Renal pelvis (tissue), 4 donors: ENCODE measurements around the gene SPOCK2. TPM values are rescaled to one million over a fixed set of nuclear protein-coding genes. Genes with fewer than 3 reads are reported as not detected.

Experiments used
- DNase-seq: peaks from one replicate; pipeline ENCODE4 v3.0.0-alpha.2; 2013
- polyA plus RNA-seq, 3 donors: library from polyadenylated mRNA; unstranded; fragments of 120-200 nt; gene quantifications; one replicate each; pipeline ENCODE4 v1.2.1, GENCODE V29; 2013; ENCODE audit not compliant: insufficient read length in 3 of 3

The SPOCK2 gene
- polyA plus RNA-seq, 3 donors, result 156 to 163 (median 159) TPM

GRCh38 chr10:72074574-72075375 is 13.6 kb downstream of the SPOCK2 start:
- DNase-seq, result no peak

- DNase-seq, result no peak
These were observed 14.4 kb downstream of the SPOCK2 start for GRCh38 chr10:72073708-72074573.

GRCh38 chr10:72072639-72073038 is 15.7 kb downstream of the SPOCK2 start:
- DNase-seq, result no peak

GRCh38 chr10:72072046-72072445 is 16.3 kb downstream of the SPOCK2 start:
- DNase-seq, result no peak

- peak; percentile 72 for DNase-seq
These were observed 18.4 kb downstream of the SPOCK2 start for GRCh38 chr10:72069751-72070526.

- no peak for DNase-seq
These were observed 19.4 kb downstream of the SPOCK2 start for GRCh38 chr10:72068901-72069446.

- DNase-seq, result no peak
These were observed 20.1 kb downstream of the SPOCK2 start for GRCh38 chr10:72068126-72068765.

- DNase-seq, result no peak
These were observed 20.8 kb downstream of the SPOCK2 start for GRCh38 chr10:72067463-72068125.

GRCh38 chr10:72066318-72067284 is 21.8 kb downstream of the SPOCK2 start:
- no peak for DNase-seq

GRCh38 chr10:72065439-72066025 is 22.8 kb downstream of the SPOCK2 start:
- DNase-seq, result no peak

- DNase-seq, result no peak
These were observed 24.5 kb downstream of the SPOCK2 start for GRCh38 chr10:72063703-72064391.

GRCh38 chr10:72062832-72063702 is 25.3 kb downstream of the SPOCK2 start:
- no peak for DNase-seq

- DNase-seq, result no peak
These were observed 26.0 kb downstream of the SPOCK2 start for GRCh38 chr10:72062382-72062781.

GRCh38 chr10:72061930-72062329 is 26.4 kb downstream of the SPOCK2 start:
- DNase-seq, result no peak

GRCh38 chr10:72061491-72061890 is 26.9 kb downstream of the SPOCK2 start:
- DNase-seq, result no peak

GRCh38 chr10:72059843-72060822 is 28.2 kb downstream of the SPOCK2 start:
- DNase-seq, result no peak
